ENCODE results near the gene MARCKS.

The MARCKS gene

GRCh38 chr6:113859349-113860180 is 2.4 kb downstream of the MARCKS start (continued):
- TF ChIP-seq ZNF830 (tag by site-specific recombination; IDR thresholded peaks at IDR 0.05; ENCODE audit: low read depth) (no peak), ZBTB10 (tag by site-specific recombination; IDR thresholded peaks at IDR 0.05) (peak; percentile 75; the same call in 1 of the 2 replicates), ZNF423 (tag by site-specific recombination; IDR thresholded peaks at IDR 0.05) (no peak), GLIS2 (tag by site-specific recombination; IDR thresholded peaks at IDR 0.05) (peak; percentile 72; the same call in 1 of the 2 replicates), SP7 (tag by site-specific recombination; IDR thresholded peaks at IDR 0.05) (no peak), SP2 (tag by site-specific recombination; IDR thresholded peaks at IDR 0.05) (peak; percentile 20; the same call in 1 of the 2 replicates), ZNF558 (tag by site-specific recombination; IDR thresholded peaks at IDR 0.05) (no peak), ZNF350 (tag by site-specific recombination; IDR thresholded peaks at IDR 0.05) (no peak)
- TF ChIP-seq, protein P1, sequence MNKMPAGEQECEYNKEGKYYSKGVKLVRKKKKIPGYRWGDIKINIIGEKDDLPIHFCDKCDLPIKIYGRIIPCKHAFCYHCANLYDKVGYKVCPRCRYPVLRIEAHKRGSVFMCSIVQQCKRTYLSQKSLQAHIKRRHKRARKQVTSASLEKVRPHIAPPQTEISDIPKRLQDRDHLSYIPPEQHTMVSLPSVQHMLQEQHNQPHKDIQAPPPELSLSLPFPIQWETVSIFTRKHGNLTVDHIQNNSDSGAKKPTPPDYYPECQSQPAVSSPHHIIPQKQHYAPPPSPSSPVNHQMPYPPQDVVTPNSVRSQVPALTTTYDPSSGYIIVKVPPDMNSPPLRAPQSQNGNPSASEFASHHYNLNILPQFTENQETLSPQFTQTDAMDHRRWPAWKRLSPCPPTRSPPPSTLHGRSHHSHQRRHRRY (tag by site-specific recombination; IDR thresholded peaks at IDR 0.05) = no peak

DNA sequence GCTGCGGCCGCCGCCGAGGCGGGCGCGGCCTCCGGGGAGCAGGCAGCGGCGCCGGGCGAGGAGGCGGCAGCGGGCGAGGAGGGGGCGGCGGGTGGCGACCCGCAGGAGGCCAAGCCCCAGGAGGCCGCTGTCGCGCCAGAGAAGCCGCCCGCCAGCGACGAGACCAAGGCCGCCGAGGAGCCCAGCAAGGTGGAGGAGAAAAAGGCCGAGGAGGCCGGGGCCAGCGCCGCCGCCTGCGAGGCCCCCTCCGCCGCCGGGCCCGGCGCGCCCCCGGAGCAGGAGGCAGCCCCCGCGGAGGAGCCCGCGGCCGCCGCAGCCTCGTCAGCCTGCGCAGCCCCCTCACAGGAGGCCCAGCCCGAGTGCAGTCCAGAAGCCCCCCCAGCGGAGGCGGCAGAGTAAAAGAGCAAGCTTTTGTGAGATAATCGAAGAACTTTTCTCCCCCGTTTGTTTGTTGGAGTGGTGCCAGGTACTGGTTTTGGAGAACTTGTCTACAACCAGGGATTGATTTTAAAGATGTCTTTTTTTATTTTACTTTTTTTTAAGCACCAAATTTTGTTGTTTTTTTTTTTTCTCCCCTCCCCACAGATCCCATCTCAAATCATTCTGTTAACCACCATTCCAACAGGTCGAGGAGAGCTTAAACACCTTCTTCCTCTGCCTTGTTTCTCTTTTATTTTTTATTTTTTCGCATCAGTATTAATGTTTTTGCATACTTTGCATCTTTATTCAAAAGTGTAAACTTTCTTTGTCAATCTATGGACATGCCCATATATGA is 3.2 kb downstream of the MARCKS start:
- Histone ChIP-seq H3K27ac (ENCODE audit: extremely low read depth, low read depth, low read length) (peak overlapping the region; percentile 99), H3K4me3 (ENCODE audit: low read depth, low read length) (peak overlapping the region; percentile 76), H3K36me3 (ENCODE audit: control insufficient read depth in 2 of 2, insufficient read depth in 1 of 2, low read length in 2 of 2) (peaks cover 0 to 20% of the 10 kb centered on the region in 2 experiments), H3K9me3 (ENCODE audit: control insufficient read depth, insufficient read depth, low read depth, low read length) (no peaks in the 10 kb centered on the region), H3K4me1 (ENCODE audit: control insufficient read depth, insufficient read depth, low read length) (no peaks in the 10 kb centered on the region)
- POLR2A ChIA-PET = interaction anchor here (0.6 to 2.9 kb wide), 8 partner anchors 15 to 501 kb away, joined by 3 to 19 read pairs (median 4); no protein-coding TSS in a partner anchor
- CTCF ChIA-PET = interaction anchor here (0.6 to 3.6 kb wide), 14 partner anchors 14 to 1077 kb away, joined by 3 to 29 read pairs (median 4); no protein-coding TSS in a partner anchor
- TF ChIP-seq SCRT2 (tag by site-specific recombination; IDR thresholded peaks at IDR 0.05) = peak; percentile 52
- TF ChIP-seq GLIS2 (tag by site-specific recombination; IDR thresholded peaks at IDR 0.05) = peak; percentile 27; the same call in 1 of the 2 replicates
- no peak for TF ChIP-seq ZBTB7A (tag by site-specific recombination; IDR thresholded peaks at IDR 0.05; ENCODE audit: low read depth)
- TF ChIP-seq ZNF2 (tag by site-specific recombination; IDR thresholded peaks at IDR 0.05) = 0 out of 2 replicates have a peak, but pooled peaks have one; percentile 21
- TF ChIP-seq ZNF335 (tag by site-specific recombination; conservative IDR thresholded peaks at IDR 0.05) = peak; percentile 44
- TF ChIP-seq ZNF48 (tag by site-specific recombination; IDR thresholded peaks at IDR 0.05) = no peak
- TF ChIP-seq, protein P2, sequence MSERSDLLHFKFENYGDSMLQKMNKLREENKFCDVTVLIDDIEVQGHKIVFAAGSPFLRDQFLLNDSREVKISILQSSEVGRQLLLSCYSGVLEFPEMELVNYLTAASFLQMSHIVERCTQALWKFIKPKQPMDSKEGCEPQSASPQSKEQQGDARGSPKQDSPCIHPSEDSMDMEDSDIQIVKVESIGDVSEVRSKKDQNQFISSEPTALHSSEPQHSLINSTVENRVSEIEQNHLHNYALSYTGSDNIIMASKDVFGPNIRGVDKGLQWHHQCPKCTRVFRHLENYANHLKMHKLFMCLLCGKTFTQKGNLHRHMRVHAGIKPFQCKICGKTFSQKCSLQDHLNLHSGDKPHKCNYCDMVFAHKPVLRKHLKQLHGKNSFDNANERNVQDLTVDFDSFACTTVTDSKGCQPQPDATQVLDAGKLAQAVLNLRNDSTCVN (tag by site-specific recombination; optimal IDR thresholded peaks at IDR 0.05) = peak; percentile 26
- peak; percentile 37; the same call in 1 of the 2 replicates for TF ChIP-seq EGR2 (tag by site-specific recombination; IDR thresholded peaks at IDR 0.05; ENCODE audit: low read depth)
- TF ChIP-seq, protein P3, sequence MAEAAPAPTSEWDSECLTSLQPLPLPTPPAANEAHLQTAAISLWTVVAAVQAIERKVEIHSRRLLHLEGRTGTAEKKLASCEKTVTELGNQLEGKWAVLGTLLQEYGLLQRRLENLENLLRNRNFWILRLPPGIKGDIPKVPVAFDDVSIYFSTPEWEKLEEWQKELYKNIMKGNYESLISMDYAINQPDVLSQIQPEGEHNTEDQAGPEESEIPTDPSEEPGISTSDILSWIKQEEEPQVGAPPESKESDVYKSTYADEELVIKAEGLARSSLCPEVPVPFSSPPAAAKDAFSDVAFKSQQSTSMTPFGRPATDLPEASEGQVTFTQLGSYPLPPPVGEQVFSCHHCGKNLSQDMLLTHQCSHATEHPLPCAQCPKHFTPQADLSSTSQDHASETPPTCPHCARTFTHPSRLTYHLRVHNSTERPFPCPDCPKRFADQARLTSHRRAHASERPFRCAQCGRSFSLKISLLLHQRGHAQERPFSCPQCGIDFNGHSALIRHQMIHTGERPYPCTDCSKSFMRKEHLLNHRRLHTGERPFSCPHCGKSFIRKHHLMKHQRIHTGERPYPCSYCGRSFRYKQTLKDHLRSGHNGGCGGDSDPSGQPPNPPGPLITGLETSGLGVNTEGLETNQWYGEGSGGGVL (tag by site-specific recombination; IDR thresholded peaks at IDR 0.05) = peak; percentile 63
- TF ChIP-seq GLIS1 (tag by site-specific recombination; IDR thresholded peaks at IDR 0.05) = peak; percentile 27; the same call in 1 of the 2 replicates
- TF ChIP-seq REST (tag by site-specific recombination; IDR thresholded peaks at IDR 0.05) = 0 out of 2 replicates have a peak, but pooled peaks have one; percentile 24
- TF ChIP-seq ZNF174 (tag by site-specific recombination; IDR thresholded peaks at IDR 0.05) = no peak
- TF ChIP-seq, protein P4, sequence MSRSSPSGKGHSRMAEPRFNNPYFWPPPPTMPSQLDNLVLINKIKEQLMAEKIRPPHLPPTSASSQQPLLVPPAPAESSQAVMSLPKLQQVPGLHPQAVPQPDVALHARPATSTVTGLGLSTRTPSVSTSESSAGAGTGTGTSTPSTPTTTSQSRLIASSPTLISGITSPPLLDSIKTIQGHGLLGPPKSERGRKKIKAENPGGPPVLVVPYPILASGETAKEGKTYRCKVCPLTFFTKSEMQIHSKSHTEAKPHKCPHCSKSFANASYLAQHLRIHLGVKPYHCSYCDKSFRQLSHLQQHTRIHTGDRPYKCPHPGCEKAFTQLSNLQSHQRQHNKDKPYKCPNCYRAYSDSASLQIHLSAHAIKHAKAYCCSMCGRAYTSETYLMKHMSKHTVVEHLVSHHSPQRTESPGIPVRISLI (tag by site-specific recombination; IDR thresholded peaks at IDR 0.05) = peak; percentile 81; the same call in 1 of the 2 replicates
